GM12874 (cell line): ENCODE results near the gene VPS8.

Experiments used
- TF ChIP-seq, protein P1 (sequence below): IDR thresholded peaks from 2 replicates; pipeline ENCODE4 v1.5.1; 2011; ENCODE audit warnings: low read depth, mild to moderate bottlenecking, control low read depth, low read length, moderate library complexity; ENCODE audit not compliant: insufficient read depth

Gene VPS8, protein sequence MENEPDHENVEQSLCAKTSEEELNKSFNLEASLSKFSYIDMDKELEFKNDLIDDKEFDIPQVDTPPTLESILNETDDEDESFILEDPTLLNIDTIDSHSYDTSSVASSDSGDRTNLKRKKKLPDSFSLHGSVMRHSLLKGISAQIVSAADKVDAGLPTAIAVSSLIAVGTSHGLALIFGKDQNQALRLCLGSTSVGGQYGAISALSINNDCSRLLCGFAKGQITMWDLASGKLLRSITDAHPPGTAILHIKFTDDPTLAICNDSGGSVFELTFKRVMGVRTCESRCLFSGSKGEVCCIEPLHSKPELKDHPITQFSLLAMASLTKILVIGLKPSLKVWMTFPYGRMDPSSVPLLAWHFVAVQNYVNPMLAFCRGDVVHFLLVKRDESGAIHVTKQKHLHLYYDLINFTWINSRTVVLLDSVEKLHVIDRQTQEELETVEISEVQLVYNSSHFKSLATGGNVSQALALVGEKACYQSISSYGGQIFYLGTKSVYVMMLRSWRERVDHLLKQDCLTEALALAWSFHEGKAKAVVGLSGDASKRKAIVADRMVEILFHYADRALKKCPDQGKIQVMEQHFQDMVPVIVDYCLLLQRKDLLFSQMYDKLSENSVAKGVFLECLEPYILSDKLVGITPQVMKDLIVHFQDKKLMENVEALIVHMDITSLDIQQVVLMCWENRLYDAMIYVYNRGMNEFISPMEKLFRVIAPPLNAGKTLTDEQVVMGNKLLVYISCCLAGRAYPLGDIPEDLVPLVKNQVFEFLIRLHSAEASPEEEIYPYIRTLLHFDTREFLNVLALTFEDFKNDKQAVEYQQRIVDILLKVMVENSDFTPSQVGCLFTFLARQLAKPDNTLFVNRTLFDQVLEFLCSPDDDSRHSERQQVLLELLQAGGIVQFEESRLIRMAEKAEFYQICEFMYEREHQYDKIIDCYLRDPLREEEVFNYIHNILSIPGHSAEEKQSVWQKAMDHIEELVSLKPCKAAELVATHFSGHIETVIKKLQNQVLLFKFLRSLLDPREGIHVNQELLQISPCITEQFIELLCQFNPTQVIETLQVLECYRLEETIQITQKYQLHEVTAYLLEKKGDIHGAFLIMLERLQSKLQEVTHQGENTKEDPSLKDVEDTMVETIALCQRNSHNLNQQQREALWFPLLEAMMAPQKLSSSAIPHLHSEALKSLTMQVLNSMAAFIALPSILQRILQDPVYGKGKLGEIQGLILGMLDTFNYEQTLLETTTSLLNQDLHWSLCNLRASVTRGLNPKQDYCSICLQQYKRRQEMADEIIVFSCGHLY (N-terminal part only)

DNA sequence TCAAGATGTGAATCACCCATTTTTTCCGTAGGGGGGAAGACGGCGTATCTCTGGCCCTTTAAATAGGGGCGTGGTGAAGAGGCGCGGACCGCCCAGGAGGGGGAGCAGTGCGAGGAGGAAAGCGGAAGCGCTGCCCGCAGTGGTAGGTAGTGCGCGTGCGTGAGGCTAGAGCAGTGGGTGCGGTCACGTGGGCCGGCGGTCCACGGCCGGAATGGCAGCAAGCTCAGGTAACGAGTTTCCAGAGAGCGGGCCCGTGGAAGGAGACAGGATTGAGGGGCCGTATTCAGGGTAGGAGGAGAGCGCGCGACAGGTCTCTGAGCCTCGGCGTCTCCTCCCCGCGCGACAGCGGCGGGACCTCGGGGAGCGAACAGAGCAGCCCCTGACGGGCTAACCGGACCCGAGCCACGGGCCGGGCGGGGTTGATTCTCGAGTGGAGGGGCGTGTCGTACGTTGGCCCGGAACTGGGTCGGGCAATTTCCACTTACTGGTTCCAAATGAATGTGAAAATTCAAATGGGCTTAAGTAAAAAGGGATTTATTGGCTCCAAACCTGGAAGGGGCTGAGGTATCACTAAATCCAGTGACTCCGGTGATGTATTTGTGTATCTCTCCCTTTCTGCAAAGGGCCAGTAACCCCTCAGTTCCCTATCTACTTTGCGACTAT lies at the start of gene VPS8:
TSS of gene VPS8 (plus strand) at position 168 of the 663 bp plus-strand sequence. CDS start 12,467 bp downstream, outside the sequence.
- TF ChIP-seq, protein P1, sequence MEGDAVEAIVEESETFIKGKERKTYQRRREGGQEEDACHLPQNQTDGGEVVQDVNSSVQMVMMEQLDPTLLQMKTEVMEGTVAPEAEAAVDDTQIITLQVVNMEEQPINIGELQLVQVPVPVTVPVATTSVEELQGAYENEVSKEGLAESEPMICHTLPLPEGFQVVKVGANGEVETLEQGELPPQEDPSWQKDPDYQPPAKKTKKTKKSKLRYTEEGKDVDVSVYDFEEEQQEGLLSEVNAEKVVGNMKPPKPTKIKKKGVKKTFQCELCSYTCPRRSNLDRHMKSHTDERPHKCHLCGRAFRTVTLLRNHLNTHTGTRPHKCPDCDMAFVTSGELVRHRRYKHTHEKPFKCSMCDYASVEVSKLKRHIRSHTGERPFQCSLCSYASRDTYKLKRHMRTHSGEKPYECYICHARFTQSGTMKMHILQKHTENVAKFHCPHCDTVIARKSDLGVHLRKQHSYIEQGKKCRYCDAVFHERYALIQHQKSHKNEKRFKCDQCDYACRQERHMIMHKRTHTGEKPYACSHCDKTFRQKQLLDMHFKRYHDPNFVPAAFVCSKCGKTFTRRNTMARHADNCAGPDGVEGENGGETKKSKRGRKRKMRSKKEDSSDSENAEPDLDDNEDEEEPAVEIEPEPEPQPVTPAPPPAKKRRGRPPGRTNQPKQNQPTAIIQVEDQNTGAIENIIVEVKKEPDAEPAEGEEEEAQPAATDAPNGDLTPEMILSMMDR, result peak; percentile 44

DNA sequence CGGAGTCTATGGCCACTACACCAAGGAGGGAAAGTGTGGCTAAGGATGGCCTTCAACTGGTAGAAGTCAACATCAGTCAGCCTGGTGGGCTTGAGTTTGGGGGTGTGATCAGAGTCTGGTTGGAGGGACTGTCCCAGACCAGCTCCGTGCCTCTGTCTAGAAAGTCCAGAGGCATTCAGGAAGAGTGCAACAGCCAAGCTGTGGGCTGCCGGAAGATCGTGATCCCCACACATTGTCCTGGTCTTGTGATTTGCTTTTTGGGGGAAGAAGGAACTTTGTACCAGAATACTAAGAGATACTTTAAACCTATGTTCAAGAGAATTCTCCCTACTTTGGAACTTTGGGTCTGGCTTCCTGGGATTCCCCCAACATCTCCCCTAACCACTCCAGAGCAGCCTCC lies 47.8 kb upstream of the VPS8 start:
- TF ChIP-seq, protein P1, result no peak

DNA sequence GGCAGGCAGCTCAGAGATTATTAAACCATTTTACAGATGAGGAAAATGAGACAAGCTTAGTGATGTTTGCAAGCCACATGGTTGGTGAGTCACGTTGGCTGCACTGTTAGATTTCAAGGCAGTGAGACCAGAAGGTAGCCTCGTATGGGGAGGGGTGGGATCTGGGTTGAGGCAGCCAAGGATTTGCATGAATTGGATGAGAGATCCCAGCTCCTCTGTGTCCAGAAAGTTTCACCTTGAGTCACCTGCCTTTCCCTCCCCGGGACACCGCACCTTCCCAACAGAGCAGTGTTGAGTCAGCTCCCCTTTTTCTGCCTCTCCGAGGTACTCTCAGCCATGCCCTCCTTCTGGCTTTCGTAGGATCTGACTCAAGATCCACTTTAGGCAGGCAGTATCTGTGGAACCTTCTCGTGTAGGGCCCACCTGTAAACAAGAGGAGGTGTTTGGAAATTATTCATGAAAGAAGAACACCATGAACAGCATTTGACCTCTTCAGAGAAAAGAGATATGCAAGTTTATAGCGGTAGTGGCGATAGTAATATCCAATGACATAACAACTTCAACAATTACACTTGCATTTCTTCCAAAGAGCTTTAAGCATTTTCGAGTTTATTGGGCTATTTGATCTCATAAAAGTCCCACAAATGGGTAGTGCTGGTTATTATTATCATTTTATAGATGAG lies 46.8 kb upstream of the VPS8 start:
- TF ChIP-seq, protein P1, result no peak

DNA sequence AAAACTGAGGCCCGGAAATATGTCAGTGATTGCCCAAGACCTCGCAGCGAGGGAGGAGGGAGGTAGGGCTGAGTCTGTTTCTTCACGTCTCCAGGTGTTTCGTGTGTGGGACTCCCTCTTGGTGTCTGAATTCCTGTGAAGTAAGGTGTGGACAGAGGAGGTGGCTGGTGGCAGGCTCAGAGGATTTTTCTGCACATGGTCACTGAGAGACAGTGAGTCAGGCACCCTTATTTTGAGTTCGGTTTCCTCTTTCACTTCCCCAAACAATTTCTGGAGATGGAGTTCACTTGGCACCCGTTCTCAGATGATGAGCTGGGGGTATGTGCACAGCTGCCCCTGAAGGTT lies 46.3 kb upstream of the VPS8 start:
- TF ChIP-seq, protein P1, result no peak

DNA sequence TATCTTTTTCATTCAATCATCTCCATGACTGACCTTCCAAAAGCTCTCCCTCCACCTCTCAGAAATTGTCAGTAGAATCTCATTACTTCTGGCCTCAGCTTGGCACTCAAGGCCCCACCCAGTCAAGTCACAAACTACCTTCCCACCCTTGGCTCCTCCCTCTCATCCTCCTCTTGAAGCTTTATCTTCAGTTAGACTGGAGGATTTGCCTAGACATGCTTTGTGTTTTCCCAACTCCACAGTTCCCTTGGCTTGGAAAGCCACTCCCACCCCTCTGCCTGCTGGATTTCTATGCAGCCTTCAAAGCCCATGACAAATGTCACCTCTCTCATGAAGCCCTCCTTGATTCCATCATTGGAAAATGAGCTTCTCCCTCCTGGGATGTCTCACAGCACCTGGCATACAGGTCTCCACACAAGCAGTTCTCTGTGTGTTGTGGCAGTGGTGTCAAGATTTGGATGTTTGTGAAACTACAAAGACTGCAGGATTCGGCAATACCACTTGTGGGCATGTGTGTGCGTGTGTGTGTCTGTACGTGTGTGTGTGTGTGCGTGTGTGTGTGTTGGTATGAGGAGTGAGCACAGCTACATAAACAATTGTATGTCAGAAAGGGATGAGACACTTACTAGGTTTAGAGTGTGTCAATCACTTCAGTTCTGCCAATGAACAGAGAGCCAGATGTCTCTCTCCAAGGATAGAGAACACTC lies 45.3 kb upstream of the VPS8 start:
- TF ChIP-seq, protein P1, result no peak

DNA sequence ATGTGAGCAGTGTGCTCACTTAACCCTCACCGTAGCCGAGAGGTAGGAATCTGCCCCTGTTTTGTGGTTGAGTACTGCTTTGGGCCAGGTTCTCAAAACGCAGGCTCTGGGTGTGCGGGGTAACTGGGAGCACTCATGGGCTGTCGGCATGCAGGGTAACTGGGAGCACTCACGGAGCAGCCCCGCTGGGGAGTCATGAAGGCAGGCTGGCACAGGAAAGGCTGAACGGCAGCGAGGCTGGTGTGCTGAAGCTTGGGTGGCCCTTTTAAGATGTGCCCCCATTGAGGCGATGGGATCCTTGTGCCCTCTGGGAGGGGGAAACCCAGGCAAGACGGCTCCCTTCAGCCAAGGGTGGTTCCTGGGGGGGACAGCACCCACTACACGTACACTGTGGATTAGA lies 44.6 kb upstream of the VPS8 start:
- TF ChIP-seq, protein P1, result no peak
